ENCODE data around the gene BGN. TPM values are rescaled to one million over a fixed set of nuclear protein-coding genes. Genes with fewer than 3 reads are reported as not detected.

BGN gene
- total and polyA plus RNA-seq, 10 of the 15 experiments (the other 5 are each of a cell fraction or from before 2014, with no cell fraction given), result 0.06 to 0.18 (median 0.12) TPM; not detected in 7

GRCh38 chrX:153520287-153520917 is 25.6 kb downstream of the BGN start:
- no peak for TF ChIP-seq ATF3 (IDR thresholded peaks at IDR 0.05; ENCODE audit: borderline replicate concordance, extremely low read depth, low read depth, low read length)
- no peak for TF ChIP-seq BACH1 (IDR thresholded peaks at IDR 0.05; ENCODE audit: borderline replicate concordance)
- TF ChIP-seq SMAD1 (IDR thresholded peaks at IDR 0.05; ENCODE audit: low read depth, partially characterized antibody), result no peak
- DNase-seq (ENCODE audit: low read depth, low spot score), result no peak
- Histone ChIP-seq H3K27me3 (replicated peaks in 1 of 2; ENCODE audit: control insufficient read depth in 2 of 2, insufficient read depth in 2 of 2, low read length in 1 of 2) (no peaks in the 10 kb centered on the region), H3K9ac (ENCODE audit: control insufficient read depth, insufficient read depth, low read length) (no peak overlapping the region), H3K27ac (ENCODE audit: control insufficient read depth, insufficient read depth) (no peak overlapping the region), H2AFZ (ENCODE audit: control insufficient read depth, low read depth, low read length) (no peak overlapping the region), H4K20me1 (ENCODE audit: control insufficient read depth, insufficient read depth) (no peaks in the 10 kb centered on the region), H3K36me3 (ENCODE audit: control insufficient read depth in 2 of 2, insufficient read depth in 2 of 2, low read length in 1 of 2) (no peaks in the 10 kb centered on the region), H3K9me3 (replicated peaks; ENCODE audit: control insufficient read depth, insufficient read depth, low read length) (no peaks in the 10 kb centered on the region; the same call in 2 of the 3 replicates), H3K4me2 (ENCODE audit: control insufficient read depth, insufficient read depth) (no peak overlapping the region), H3K4me3 (no peak overlapping the region), H3K79me2 (ENCODE audit: control insufficient read depth, insufficient read depth, low read length) (no peaks in the 10 kb centered on the region), H3K4me1 (ENCODE audit: control insufficient read depth, insufficient read depth, low read length) (no peaks in the 10 kb centered on the region)
- POLR2A ChIA-PET, result no interaction called here
- CTCF ChIA-PET, result interaction anchor here (0.6 kb wide), 1 partner anchor 949 kb away, joined by 4 read pairs; no protein-coding TSS in a partner anchor
- intact Hi-C loops (cut with micrococcal nuclease; ENCODE audit: unreplicated experiment) (no loop called here), in situ Hi-C loops (cut with MboI) (loop anchor here (10.0 kb wide), 1 partner anchor 64 kb away; no protein-coding TSS in a partner anchor)
- RAD21 ChIA-PET (ENCODE audit: unreplicated experiment), result no interaction called here
- FAIRE-seq, result no peak
- ATAC-seq, result no peak
- WGBS (ENCODE audit: insufficient coverage, insufficient replicate concordance, low lambda C conversion rate, missing lambda C conversion rate), result 46% methylated on average over 7 of the region's 7 CpGs
- SMC1A ChIA-PET (ENCODE audit: uncharacterized antibody, unreplicated experiment), result no interaction called here
- no TSS peak for BruUV-seq (replicated peaks)

GRCh38 chrX:153521034-153521433 is 26.3 kb downstream of the BGN start:
- ATAC-seq, result no peak
- no peak overlapping the region for H3K27ac ChIP-seq (ENCODE audit: control insufficient read depth, insufficient read depth)
- no peaks in the 10 kb centered on the region for H3K27me3 ChIP-seq (replicated peaks in 1 of 2; ENCODE audit: control insufficient read depth in 2 of 2, insufficient read depth in 2 of 2, low read length in 1 of 2)
- in situ Hi-C loops (cut with MboI), result loop anchor here (10.0 kb wide), 1 partner anchor 64 kb away; no protein-coding TSS in a partner anchor
- no peaks in the 10 kb centered on the region for H3K79me2 ChIP-seq (ENCODE audit: control insufficient read depth, insufficient read depth, low read length)
- no peaks in the 10 kb centered on the region for H4K20me1 ChIP-seq (ENCODE audit: control insufficient read depth, insufficient read depth)
- no peaks in the 10 kb centered on the region for H3K4me1 ChIP-seq (ENCODE audit: control insufficient read depth, insufficient read depth, low read length)
- 46% methylated on average over 9 of the region's 9 CpGs for WGBS (ENCODE audit: insufficient coverage, insufficient replicate concordance, low lambda C conversion rate, missing lambda C conversion rate)
- no peak overlapping the region for H2AFZ ChIP-seq (ENCODE audit: control insufficient read depth, low read depth, low read length)
- no peak overlapping the region for H3K4me2 ChIP-seq (ENCODE audit: control insufficient read depth, insufficient read depth)
- CTCF ChIA-PET, result interaction anchor here (0.6 kb wide), 1 partner anchor 948 kb away, joined by 4 read pairs; no protein-coding TSS in a partner anchor
- SMC1A ChIA-PET (ENCODE audit: uncharacterized antibody, unreplicated experiment), result no interaction called here
- POLR2A ChIA-PET, result no interaction called here
- RAD21 ChIA-PET (ENCODE audit: unreplicated experiment), result no interaction called here
- no peak for DNase-seq (ENCODE audit: low read depth, low spot score)
- no peak overlapping the region for H3K4me3 ChIP-seq
- no peak for FAIRE-seq
- H3K9ac ChIP-seq (ENCODE audit: control insufficient read depth, insufficient read depth, low read length), result no peak overlapping the region
- no peaks in the 10 kb centered on the region; the same call in 2 of the 3 replicates for H3K9me3 ChIP-seq (replicated peaks; ENCODE audit: control insufficient read depth, insufficient read depth, low read length)
- no TSS peak for BruUV-seq (replicated peaks)
- H3K36me3 ChIP-seq (ENCODE audit: control insufficient read depth in 2 of 2, insufficient read depth in 2 of 2, low read length in 1 of 2), result no peaks in the 10 kb centered on the region
- intact Hi-C loops (cut with micrococcal nuclease; ENCODE audit: unreplicated experiment), result no loop called here
- TF ChIP-seq EP300 (IDR thresholded peaks at IDR 0.05; ENCODE audit: borderline replicate concordance in 1 of 2, control insufficient read depth in 1 of 2, low read depth in 2 of 2, low read length in 2 of 2), result no peak
- no peak for TF ChIP-seq BHLHE40 (IDR thresholded peaks at IDR 0.05; ENCODE audit: borderline replicate concordance in 1 of 2, low read depth in 2 of 2, low read length in 1 of 2)
- TF ChIP-seq RAD21 (IDR thresholded peaks at IDR 0.05; ENCODE audit: insufficient read depth, low read depth, low read length), result no peak
- TF ChIP-seq CEBPB (IDR thresholded peaks at IDR 0.05; ENCODE audit: borderline replicate concordance in 1 of 2, low read depth in 2 of 2, low read length in 2 of 2), result no peak
- no peak for TF ChIP-seq TCF3 (IDR thresholded peaks at IDR 0.05; ENCODE audit: borderline replicate concordance, insufficient read depth, low read depth, low read length)
- no peak for TF ChIP-seq ZBTB33 (IDR thresholded peaks at IDR 0.05)
- no peak for TF ChIP-seq MEF2B (IDR thresholded peaks at IDR 0.05; ENCODE audit: partially characterized antibody, poor library complexity, severe bottlenecking)
- no peak for TF ChIP-seq MYC (IDR thresholded peaks at IDR 0.05; ENCODE audit: insufficient read depth, insufficient read length, insufficient replicate concordance, low read length, severe bottlenecking)
- no peak for TF ChIP-seq ZNF207 (IDR thresholded peaks at IDR 0.05; ENCODE audit: borderline replicate concordance)

Data from GM12878 (cell line).